ENCODE results near the gene ITGAL. TPM values are rescaled to one million over a fixed set of nuclear protein-coding genes. Genes with fewer than 3 reads are reported as not detected.
"Not testable (repeated sequence)": the region's sequence is repeated elsewhere in the genome, so short reads cannot be mapped to it uniquely, and the experiment has no call there.

ITGAL gene
- total RNA-seq, 1 donor: 29.4 TPM

GRCh38 chr16:30457256-30457655 is 15.3 kb upstream of the ITGAL start:
- DNase-seq (ENCODE audit: low read depth in 2 of 3, low spot score in 2 of 3): no peak

- DNase-seq (ENCODE audit: low read depth in 2 of 3, low spot score in 2 of 3): no peak
Observed at GRCh38 chr16:30457743-30458560, 14.6 kb upstream of the ITGAL start.

DNA sequence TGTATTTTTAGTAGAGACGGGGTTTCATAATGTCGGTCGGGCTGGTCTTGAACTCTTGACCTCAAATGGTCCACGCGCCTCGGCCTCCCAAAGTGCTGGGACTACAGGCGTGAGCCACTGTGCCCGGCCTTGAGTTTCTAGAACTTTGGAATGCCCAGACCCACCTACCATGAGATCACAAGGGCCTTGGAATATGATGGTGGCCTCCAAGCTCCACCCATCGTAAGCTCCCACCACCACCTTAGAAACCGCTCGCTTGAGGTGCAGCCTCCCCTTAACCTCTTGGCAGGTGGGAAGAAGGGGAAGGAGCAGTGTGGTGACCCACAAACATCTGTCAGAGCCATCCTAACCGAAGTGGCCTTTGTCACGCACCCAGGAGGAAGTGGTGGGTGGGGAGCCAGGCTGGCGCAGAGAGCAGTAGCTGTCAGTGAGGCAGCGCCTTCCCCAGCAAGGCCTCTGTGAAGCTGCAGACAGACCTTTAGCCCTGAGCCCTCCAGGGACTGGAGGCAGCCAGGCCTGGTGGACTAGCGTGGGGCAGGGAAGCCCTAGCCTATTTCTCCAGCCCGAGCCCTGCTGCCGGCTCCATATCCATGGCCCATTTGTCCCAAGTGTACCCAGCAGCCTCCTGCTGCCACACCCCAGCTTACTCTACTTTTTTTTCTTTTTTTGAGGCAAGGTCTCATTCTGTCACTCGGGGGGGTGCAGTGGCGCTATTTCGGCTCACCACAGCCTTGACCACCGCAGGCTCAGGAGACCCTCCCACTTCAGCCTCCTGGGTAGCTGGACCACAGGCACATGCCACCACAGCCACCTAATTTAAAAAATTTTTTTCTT is 13.8 kb upstream of the ITGAL start:
- peak; percentile 47 to 97 (median 95) for DNase-seq (ENCODE audit: low read depth in 2 of 3, low spot score in 2 of 3)

GRCh38 chr16:30459456-30459855 is 13.1 kb upstream of the ITGAL start:
- DNase-seq (ENCODE audit: low read depth in 2 of 3, low spot score in 2 of 3): no peak

- DNase-seq (ENCODE audit: low read depth in 2 of 3, low spot score in 2 of 3): peak in 1 of 3 donors; percentile 44
Observed at GRCh38 chr16:30461426-30461825, 11.1 kb upstream of the ITGAL start.

GRCh38 chr16:30464078-30464477 is 8.5 kb upstream of the ITGAL start:
- DNase-seq (ENCODE audit: low read depth in 2 of 3, low spot score in 2 of 3): no peak

- DNase-seq (ENCODE audit: low read depth in 2 of 3, low spot score in 2 of 3): no peak
Observed at GRCh38 chr16:30470170-30470512, 2.4 kb upstream of the ITGAL start.

DNA sequence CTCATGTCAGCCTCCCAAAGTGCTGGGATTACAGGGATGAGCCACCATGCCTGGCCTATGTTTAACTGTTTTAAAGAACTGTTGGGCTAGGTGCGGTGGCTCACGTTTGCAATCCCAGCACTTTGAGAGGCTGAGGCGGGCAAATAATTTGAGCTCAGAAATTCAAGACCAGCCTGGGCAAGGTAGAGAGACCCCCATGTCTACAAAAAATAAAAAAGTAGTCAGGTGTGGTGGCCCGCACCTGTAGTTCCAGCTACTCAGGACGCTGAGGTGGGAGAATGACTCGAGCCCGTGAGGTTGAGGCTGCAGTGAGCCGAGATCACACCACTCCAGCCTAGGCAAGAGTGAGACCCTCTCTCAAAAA is 1.9 kb upstream of the ITGAL start:
- DNase-seq (ENCODE audit: low read depth in 2 of 3, low spot score in 2 of 3): no peak

DNA sequence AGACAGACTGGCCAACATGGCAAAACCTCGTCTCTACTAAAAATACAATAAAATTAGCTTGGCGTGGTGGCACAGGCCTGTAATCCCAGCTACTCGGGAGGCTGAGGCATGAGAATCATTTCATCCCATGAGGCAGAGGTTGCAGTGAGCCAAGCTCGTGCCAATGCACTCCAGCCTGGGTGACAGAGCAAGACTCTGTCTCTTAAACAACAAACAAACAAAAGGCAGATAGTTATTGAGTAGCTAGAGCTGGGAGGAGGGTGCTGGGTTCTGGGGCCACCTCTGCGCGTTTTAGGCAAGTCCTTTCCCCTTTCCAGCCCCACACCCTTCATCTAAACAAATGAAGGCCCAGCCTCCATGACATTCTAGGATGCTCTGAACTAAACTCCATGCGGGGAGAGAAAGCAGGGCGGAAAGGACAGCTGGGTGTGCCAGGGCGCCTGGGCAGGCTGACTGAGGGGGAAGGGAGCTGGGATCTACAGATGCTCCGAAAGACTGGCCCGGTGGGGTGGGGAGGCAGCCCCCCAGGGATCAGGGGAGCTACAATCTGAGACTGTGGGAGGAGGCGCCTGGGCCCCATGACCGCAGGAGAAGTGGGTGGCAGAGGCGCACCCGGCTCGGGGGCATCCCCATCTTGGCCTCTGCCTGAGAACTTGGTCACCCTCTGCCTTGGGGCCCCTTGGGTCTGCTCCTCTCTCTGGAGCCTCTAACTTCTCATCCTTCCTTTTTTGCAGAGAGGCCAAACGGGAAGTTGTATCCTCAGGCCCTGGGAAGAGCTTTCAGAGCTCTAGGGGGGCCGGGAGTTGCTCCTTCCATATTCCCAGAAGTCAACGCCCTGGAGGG is 910 bp downstream of the ITGAL start:
- no peak for DNase-seq (ENCODE audit: low read depth in 2 of 3, low spot score in 2 of 3)

- DNase-seq (ENCODE audit: low read depth in 2 of 3, low spot score in 2 of 3): no peak
Observed at GRCh38 chr16:30474074-30474452, 1.5 kb downstream of the ITGAL start.

DNA sequence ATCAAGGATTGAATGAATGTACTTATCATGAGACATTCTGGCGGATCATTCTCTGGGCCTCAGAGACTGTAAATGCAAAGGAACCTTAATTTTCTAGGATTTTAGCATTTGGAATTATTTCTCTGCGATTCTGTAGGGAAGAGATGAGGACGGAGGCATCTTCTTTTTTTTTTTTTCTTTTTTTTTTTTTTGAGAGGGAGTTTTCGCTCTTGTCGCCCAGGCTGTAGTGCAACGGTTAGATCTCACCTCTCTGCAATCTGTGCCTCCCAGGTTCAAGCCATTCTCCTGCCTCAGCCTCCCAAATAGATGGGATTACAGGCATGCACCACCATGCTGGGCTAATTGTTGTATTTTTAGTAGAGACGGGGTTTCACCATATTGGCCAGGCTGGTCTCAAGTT is 2.1 kb downstream of the ITGAL start:
- no peak for DNase-seq (ENCODE audit: low read depth in 2 of 3, low spot score in 2 of 3)

DNA sequence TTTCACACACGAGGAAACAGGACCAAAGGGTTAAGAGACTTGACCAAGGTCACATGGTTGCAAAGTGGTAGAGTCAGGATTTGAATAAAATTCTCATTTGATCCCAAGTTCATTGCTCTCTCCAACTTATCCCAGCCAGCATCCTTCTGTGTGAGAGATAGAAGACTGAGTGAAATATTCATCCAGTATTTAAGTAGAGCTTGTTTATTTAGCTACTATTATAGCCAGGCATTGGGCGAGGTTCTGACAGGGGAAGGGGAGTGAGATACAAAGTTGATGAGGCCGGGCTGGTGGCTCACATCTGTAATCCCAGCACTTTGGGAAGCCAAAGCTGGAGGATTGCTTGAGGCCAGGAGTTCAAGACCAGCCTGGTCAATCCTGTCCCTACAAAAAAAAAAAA is 4.4 kb downstream of the ITGAL start:
- DNase-seq (ENCODE audit: low read depth in 2 of 3, low spot score in 2 of 3): no peak

DNA sequence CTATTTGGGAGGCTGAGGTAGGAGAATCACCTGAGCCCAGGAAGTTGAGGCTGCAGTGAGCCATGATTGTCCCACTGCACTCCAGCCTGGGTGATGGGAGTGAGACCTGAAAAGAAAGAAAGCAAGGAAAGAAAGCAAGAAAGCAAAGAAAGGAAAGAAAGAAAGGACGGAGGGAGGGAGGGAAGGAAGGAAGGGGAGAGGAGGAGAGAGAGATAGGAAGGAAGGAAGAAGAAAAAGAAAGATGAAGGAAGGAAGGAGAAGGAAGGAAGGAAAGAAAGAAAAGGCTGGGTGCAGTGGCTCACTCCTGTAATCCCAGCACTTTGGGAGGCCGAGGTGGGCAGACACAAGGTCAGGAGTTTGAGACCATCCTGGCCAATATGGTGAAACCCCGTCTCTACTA is 5.2 kb downstream of the ITGAL start:
- DNase-seq (ENCODE audit: low read depth in 2 of 3, low spot score in 2 of 3): not testable (repeated sequence)

DNA sequence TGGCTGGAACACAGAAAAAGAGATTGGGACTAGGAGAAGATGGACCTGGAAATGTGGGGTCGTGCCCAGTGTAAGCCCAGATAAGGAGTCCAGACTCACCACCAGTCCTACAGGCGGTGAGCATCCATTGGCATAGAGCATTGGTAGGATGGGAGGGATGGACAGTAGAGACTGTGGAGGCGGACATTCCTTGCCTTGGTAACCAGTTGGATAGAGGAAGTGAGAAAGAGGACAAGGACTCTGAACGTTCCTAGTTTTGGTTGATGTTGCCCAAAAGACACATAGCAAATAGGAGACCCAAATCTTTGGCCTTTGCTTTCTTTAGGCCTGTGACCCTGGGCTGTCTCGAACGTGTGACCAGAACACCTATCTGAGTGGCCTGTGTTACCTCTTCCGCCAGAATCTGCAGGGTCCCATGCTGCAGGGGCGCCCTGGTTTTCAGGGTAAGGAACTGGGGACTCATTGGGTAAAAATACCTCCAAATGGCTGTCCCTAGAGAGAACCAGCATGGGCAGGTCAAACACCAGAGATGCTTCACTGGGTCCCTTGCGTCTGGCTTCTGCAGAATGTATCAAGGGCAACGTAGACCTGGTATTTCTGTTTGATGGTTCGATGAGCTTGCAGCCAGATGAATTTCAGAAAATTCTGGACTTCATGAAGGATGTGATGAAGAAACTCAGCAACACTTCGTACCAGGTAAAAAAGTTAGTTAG is 6.4 kb downstream of the ITGAL start:
- DNase-seq (ENCODE audit: low read depth in 2 of 3, low spot score in 2 of 3): no peak

DNA sequence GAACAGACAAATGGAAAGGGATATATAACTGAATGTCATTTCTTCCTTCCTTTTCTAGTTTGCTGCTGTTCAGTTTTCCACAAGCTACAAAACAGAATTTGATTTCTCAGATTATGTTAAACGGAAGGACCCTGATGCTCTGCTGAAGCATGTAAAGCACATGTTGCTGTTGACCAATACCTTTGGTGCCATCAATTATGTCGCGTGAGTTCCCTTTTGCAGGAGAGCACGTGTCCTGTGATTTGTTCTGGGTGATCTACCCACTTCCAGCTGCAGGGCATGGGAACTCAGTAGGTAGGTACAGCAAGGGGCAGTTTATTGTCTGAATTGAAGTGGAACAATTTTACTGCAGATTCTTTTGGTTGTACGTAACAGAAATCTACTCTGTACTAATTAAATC is 8.8 kb downstream of the ITGAL start:
- DNase-seq (ENCODE audit: low read depth in 2 of 3, low spot score in 2 of 3): no peak

DNA sequence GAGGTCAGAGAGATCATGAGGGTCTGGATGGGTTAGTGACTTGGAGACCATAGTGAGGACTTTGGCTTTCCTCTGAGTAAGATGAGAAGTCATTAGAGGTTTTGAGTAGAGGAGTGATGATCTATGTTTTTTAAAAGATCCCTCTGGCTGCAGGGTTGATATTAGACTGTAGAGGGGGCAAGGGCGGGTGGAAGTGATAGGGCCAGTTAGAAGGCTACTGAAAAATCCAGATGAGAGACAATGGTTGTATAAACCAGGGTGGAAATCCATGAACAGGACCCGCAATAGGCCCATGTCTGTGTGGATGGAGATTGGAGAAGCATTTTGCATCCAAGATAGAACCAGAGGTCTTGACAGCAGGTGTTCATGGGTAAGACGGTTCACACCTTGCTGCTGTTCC is 9.8 kb downstream of the ITGAL start:
- no peak for DNase-seq (ENCODE audit: low read depth in 2 of 3, low spot score in 2 of 3)

GRCh38 chr16:30484887-30485286 is 12.3 kb downstream of the ITGAL start:
- DNase-seq (ENCODE audit: low read depth in 2 of 3, low spot score in 2 of 3): no peak

GRCh38 chr16:30485818-30486436 is 13.4 kb downstream of the ITGAL start:
- no peak for DNase-seq (ENCODE audit: low read depth in 2 of 3, low spot score in 2 of 3)

DNA sequence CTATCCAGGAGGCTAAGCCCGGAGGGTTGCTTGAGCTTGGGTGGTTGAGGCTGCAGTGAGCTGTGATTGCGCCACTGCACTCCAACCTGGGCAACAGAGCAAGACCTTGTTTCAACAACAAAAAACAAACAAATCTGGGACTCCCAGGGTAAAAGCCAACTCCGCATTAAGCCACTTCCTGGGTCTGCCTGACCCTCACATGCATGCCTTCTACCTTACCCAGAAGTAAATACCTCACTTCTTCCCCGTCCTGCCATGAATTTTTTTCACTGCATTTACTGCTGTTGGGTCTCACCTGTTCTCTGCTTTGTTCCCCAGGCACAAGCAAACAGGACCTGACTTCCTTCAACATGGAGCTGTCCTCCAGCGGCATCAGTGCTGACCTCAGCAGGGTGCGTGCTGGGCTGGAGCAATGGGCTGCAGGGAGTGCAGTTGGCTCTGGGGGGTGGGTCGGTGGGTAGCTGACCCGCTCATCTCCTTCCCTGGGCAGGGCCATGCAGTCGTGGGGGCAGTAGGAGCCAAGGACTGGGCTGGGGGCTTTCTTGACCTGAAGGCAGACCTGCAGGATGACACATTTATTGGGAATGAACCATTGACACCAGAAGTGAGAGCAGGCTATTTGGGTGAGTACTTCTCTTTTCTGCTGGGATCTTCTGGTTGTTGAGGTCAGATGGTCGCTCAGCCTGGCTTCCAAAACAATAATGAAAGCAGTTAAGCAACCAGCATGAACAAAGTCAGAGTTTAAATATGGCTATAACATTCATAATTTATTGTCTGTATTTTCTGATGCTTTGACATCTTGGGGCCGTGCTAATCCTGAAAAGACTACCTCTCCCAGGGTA is 16.4 kb downstream of the ITGAL start:
- no peak for DNase-seq (ENCODE audit: low read depth in 2 of 3, low spot score in 2 of 3)

Data from hematopoietic multipotent progenitor cell (in vitro differentiated cells).